HepG2 (cell line): ENCODE data around the gene EIF4H.

Experiments
- CTCF ChIP-seq: sonication (generic); formaldehyde crosslinking; IDR thresholded peaks from 2 replicates; pipeline ENCODE4 v1.5.0; 2020; ENCODE audit warnings: mild to moderate bottlenecking, missing genetic modification reagents, moderate library complexity
- RAD21 ChIP-seq: fragments of 450-650 bp; formaldehyde crosslinking; IDR thresholded peaks from 2 replicates; pipeline ENCODE4 v1.5.0; 2020; ENCODE audit warnings: mild to moderate bottlenecking
- TCF12 ChIP-seq, 2 experiments: fragments of 450-650 bp in 1 of 2; sonication (generic) in 1 of 2; formaldehyde crosslinking in 1 of 2; IDR thresholded peaks; 2 replicates each; pipeline versions ENCODE4 v1.6.1 to v1.8.0; 2017 to 2022; ENCODE audit warnings: antibody characterized with exemption in 1 of 2, mild to moderate bottlenecking in 1 of 2, missing genetic modification reagents in 1 of 2, moderate library complexity in 1 of 2
- ZNF562 ChIP-seq: sonication (generic); formaldehyde crosslinking; IDR thresholded peaks from 2 replicates; pipeline ENCODE4 v1.8.0; 2022; ENCODE audit warnings: missing genetic modification reagents, borderline replicate concordance
- ZNF75D ChIP-seq: sonication (generic); formaldehyde crosslinking; IDR thresholded peaks from 2 replicates; pipeline ENCODE4 v1.8.1; 2023; ENCODE audit warnings: missing genetic modification reagents, mild to moderate bottlenecking, borderline replicate concordance

- TF ChIP-seq ZNF562 (CRISPR knock-in tag), result no peak
- TF ChIP-seq CTCF (CRISPR knock-in tag), result no peak
- TF ChIP-seq TCF12 (IDR thresholded peaks at IDR 0.05), result no peak
- TF ChIP-seq TCF12 (CRISPR knock-in tag; IDR thresholded peaks at IDR 0.05), result no peak
- no peak for TF ChIP-seq RAD21 (CRISPR knock-in tag)
- TF ChIP-seq ZNF75D (CRISPR knock-in tag), result no peak
Observed at GRCh38 chr7:74218343-74218698, 44.2 kb downstream of the EIF4H start.
